Globus pallidus (tissue), 1 donor: ENCODE measurements around the gene RASSF7.

Experiments used
- DNase-seq: peaks from one replicate; pipeline ENCODE4 v3.0.0-alpha.2; 2015; ENCODE audit warnings: low spot score

Gene RASSF7

DNA sequence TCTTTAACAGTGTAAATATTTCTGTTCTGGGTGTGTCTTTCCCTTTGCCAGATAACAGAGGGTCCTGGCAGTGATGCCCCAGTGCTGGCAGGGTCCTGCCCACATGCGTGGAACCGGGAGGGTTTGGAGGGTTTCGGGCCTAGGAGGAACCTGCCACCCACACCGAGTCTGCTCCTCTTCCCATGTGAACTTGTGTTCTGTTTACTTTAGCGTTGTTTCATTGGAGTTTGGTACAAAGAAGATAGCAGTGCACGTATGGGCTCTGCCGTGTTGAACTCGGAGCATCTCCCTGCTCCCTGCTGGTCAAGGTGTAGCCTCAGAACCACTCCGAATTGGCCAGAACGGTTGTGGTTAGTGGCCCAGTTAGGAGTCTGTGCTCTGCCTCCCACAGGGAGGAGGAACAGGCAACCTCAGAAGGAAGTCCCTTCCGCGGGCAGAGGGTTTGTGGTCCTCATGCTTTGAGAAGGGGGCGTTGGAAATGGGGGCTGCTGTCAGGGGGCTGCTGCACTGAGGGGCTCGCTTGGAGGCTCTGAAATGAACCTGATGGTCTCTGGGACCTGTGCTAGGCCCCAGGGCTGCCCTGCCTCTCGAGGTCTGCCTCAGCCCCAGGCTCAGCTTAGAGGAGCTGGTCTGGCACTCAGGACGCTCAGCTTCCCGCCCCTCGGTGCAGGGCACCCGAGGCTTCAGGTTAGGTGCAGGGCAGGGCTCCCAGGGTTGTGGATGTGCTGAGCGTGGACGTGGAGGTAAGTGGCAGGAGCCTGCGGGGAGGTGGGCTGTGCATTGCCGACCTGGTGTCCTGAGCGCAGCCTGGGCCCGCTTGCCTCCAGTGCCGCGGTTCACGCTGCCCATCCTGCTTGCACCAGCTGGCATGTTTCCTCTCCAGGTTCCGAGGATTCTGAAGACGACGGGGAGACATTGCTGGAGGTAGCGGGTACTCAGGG, 25.9 kb downstream of the RASSF7 start:
- no peak for DNase-seq

GRCh38 chr11:587546-587945, 26.8 kb downstream of the RASSF7 start:
- DNase-seq, result no peak

DNA sequence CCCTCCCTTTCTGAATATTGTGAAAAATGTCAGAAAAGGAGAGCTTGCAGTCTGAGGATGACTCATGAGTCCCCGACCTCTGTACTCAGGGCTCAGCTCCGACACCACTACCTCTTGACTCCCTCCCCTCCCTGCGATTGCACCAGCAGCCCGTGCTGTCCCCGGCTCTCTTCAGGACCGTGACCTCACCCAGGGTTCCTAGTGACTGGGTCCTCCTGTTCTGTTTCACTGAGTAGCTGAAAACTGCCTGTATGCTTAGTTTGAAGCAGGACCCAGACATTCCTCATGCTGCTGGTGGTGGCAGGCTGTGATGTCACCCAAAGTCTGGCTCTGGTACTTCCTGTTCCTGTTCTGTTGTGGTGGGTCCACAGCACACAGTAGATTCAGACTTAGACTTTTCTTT, 27.2 kb downstream of the RASSF7 start:
- DNase-seq, result no peak

GRCh38 chr11:589798-590197, 29.0 kb downstream of the RASSF7 start:
- no peak for DNase-seq

DNA sequence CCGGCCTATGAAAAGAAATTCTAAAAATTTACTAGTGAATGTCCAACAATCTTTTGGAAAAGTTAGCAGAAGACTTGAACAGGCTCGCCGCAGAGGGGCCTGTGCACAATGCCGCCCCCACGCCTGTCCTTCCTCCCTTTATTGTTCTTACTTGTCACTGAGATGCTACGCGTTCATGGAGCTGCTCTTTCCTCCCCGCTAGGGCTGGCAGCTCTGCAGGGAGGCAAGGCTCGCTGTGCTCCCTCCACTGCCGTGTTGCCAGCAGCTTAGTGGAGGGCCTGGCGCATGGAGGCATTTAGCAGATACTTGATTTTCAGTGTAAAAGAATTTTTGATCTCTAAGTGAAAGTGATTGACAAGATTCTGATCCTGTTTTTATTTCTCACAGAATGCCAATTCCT, 30.2 kb downstream of the RASSF7 start:
- no peak for DNase-seq

DNA sequence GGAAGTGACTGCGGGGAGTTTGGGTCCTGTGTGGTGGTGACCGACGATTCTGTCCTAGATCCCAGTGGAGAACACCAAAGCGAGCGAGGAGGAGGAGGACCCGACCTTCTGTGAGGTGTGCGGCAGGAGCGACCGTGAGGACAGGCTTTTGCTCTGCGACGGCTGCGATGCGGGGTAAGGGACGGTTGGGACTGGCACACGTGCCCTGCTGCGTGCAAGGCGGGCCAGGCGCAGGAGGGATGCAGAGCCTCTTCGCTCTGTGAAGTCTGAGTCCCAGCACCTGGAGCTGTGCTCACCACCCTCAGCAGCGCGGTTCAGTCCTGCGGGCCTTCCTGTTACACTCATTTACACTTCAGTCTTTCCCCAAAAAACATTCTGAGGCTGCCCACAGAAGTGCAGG, 31.7 kb downstream of the RASSF7 start:
- no peak for DNase-seq

GRCh38 chr11:592918-593317, 32.1 kb downstream of the RASSF7 start:
- no peak for DNase-seq

DNA sequence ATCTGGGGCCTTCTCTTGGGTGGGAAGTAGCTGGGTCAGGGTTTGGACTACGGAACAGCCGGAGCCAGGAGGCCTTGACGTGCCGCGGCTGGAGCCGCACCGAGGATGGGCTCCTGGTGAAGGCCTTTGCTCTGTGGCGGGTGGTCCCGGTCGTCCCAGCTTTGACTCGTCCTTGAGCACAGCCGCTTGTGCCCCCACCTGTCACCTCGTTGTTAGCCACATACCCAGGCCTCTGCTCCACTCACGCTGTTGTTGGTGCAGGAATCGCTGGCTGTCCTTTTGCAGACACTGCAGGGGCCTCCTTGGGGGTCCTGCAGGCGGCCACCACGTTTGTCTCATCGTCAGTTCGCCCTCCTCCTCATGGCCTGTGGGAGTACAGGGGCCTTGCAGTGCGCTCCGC, 32.6 kb downstream of the RASSF7 start:
- DNase-seq, result no peak

GRCh38 chr11:595400-595799, 34.6 kb downstream of the RASSF7 start:
- DNase-seq, result no peak

DNA sequence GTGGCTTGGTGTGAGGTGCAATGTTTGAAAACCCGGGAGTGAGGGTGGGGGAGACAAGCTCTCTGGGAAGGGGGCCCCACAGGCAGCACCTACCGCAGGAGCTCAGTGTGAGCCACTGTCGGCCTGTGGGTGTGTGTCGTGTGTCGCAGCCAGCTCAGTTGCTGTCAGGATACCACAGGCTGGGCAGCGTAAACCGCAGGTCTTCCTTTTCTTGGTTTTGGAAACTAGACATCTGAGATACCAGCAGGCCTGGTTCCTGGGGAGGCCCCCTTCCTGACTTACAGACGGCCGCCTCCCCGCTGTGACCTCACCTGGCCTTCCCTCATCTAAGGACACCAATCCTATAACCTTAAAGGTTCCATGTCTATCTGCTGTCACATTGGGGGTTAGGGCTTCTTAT, 35.6 kb downstream of the RASSF7 start:
- DNase-seq, result no peak

GRCh38 chr11:597166-597725, 36.5 kb downstream of the RASSF7 start:
- no peak for DNase-seq

- DNase-seq, result no peak
Observed at GRCh38 chr11:598005-598680, 37.4 kb downstream of the RASSF7 start.

GRCh38 chr11:601573-602245, 40.9 kb downstream of the RASSF7 start:
- DNase-seq, result no peak

GRCh38 chr11:603154-603553, 42.4 kb downstream of the RASSF7 start:
- DNase-seq, result no peak

DNA sequence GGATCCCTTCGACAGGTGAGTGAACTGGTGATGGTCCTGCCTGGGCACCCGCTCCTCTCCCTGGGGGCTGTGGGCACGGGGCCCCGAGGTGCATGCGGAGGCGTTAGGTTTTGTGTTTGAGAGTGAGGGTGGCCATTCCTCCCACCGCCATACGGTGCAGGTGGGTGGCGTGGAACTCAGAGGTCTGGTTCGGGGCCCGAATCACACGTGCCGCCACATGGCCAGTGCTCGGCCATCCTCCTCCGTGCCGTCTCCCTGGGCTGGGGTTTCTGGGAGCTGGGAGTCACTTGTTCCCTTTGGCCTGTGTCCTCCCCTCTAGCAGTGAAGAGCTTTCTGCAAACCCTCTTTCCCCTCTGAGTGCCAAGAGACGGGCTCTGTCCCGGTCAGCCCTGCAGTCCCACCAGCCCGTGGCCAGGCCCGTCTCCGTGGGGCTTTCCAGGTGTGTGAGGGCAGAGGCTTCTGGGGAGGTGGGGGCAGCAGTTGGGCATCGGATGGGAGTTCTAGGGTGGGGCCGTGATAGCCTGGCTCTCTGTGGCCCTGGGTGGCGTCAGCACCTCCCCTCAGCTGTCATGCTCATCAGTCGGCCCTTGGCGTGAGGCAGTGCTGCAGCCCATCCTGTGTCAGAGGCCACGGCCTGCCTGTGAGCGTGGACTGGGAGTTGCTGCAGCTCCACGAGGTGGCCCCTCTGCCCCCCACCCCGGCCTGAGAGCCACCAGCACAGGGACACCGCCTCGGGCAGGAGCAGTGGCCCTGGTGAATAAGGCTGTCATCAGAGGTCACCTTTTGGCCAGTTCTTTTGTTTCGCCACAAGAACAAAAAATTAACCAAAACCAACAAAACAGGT, 44.7 kb downstream of the RASSF7 start:
- no peak for DNase-seq

GRCh38 chr11:606245-606644, 45.5 kb downstream of the RASSF7 start:
- no peak for DNase-seq

DNA sequence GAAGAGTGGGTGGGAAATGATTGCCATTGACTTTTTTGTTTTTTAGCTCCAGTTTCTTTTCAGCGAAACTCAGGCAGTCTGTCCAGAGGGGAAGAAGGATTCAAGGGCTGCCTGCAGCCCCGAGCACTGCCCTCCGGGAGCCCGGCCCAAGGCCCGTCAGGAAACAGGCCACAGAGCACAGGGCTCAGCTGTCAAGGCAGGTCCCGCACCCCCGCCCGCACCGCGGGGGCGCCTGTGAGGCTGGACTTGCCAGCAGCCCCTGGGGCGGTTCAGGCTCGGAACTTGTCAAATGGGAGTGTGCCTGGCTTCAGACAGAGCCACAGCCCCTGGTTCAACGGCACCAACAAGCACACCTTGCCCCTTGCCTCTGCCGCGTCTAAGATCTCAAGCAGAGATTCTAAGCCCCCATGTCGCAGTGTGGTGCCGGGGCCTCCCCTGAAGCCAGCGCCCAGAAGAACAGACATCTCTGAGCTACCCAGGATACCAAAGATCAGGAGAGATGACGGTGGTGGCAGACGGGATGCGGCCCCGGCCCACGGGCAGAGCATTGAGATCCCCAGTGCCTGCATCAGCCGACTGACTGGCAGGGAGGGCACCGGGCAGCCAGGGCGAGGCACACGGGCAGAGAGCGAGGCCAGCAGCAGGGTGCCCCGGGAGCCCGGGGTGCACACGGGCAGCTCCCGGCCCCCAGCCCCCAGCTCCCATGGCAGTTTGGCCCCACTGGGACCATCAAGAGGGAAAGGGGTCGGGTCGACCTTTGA, 46.4 kb downstream of the RASSF7 start:
- DNase-seq, result no peak

DNA sequence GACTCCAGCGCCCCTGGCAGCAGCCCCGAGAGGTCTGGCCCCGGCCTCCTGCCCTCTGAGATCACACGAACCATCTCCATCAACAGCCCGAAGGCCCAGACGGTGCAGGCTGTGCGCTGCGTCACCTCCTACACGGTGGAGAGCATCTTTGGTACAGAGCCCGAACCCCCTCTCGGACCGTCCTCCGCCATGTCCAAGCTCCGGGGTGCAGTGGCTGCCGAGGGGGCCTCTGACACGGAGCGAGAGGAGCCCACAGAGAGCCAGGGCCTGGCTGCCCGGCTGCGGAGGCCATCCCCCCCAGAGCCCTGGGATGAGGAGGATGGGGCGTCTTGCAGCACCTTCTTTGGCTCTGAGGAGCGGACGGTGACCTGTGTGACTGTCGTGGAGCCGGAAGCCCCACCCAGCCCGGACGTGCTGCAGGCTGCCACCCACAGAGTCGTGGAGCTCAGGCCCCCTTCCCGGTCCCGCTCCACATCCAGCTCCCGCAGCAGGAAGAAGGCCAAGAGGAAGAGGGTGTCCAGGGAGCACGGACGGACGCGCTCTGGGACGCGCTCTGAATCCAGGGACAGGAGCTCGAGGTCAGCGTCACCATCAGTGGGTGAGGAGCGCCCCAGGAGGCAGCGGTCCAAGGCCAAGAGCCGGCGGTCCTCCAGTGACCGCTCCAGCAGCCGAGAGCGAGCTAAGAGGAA, 47.3 kb downstream of the RASSF7 start:
- no peak for DNase-seq

DNA sequence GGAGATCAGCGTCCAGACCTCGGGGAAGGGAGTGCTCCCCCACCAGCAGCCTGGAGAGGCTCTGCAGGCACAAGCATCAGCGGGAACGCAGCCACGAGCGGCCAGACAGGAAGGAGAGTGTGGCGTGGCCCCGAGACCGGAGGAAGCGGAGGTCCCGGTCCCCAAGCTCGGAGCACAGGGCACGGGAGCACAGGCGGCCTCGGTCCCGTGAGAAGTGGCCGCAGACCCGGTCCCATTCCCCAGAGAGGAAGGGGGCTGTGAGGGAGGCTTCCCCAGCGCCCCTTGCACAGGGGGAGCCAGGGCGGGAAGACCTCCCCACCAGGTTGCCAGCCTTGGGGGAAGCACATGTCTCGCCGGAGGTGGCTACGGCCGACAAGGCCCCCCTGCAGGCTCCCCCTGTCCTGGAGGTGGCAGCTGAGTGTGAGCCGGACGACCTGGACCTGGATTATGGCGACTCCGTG, 48.1 kb downstream of the RASSF7 start:
- no peak for DNase-seq

DNA sequence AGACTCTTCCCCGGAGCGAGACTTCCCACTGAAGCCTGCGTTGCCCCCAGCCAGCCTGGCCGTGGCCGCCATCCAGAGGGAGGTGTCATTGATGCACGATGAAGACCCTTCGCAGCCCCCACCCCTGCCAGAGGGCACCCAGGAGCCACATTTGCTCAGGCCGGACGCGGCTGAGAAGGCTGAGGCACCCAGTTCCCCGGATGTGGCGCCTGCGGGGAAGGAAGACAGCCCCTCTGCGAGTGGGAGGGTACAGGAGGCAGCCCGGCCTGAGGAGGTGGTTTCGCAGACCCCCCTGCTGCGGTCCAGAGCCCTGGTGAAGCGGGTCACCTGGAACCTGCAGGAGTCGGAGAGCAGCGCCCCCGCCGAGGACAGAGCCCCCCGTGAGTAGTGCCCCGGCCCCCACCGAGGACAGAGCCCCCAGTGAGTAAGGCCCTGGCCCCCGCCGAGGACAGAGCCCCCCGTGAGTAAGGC, 48.6 kb downstream of the RASSF7 start:
- DNase-seq, result no peak
